CD4-positive, alpha-beta T cell treated with Interleukin-17A for 4 hours (primary cell): ENCODE data around the gene CDC34.

Experiments used
- DNase-seq: peaks from one replicate; pipeline ENCODE4 v3.0.0-alpha.2; 2020; ENCODE audit warnings: mixed read lengths

CDC34 gene

GRCh38 chr19:524062-524674, 7.4 kb upstream of the CDC34 start:
- no peak for DNase-seq

GRCh38 chr19:525029-525428, 6.5 kb upstream of the CDC34 start:
- DNase-seq: no peak

- no peak for DNase-seq
Measured at GRCh38 chr19:525857-526419, 5.6 kb upstream of the CDC34 start.

GRCh38 chr19:530134-531008, 1.2 kb upstream of the CDC34 start:
- no peak for DNase-seq

GRCh38 chr19:531009-531752, 379 bp upstream of the CDC34 start:
- DNase-seq: peak; percentile 90

- peak; percentile 57 for DNase-seq
Measured at GRCh38 chr19:532561-533363, 1.2 kb downstream of the CDC34 start.

GRCh38 chr19:533364-534058, 2.0 kb downstream of the CDC34 start:
- DNase-seq: no peak

- no peak for DNase-seq
Measured at GRCh38 chr19:534088-534487, 2.5 kb downstream of the CDC34 start.

- no peak for DNase-seq
Measured at GRCh38 chr19:535017-535835, 3.7 kb downstream of the CDC34 start.

GRCh38 chr19:536031-536880, 4.7 kb downstream of the CDC34 start:
- no peak for DNase-seq

- no peak for DNase-seq
Measured at GRCh38 chr19:536881-537404, 5.4 kb downstream of the CDC34 start.

GRCh38 chr19:538641-539428, 7.3 kb downstream of the CDC34 start:
- no peak for DNase-seq

GRCh38 chr19:539429-540030, 8.0 kb downstream of the CDC34 start:
- DNase-seq: no peak

GRCh38 chr19:540867-541637, 9.5 kb downstream of the CDC34 start:
- DNase-seq: no peak

GRCh38 chr19:541699-542098, 10.1 kb downstream of the CDC34 start:
- no peak for DNase-seq

- DNase-seq: no peak
Measured at GRCh38 chr19:542173-542866, 10.8 kb downstream of the CDC34 start.
